Breast epithelium (tissue), 3 donors: ENCODE measurements around the gene AMPH.

Experiments
- POLR2A ChIP-seq: fragments of 450-650 bp; IDR thresholded peaks from one replicate; pipeline ENCODE4 v1.6.1; 2016; ENCODE audit warnings: antibody characterized with exemption, mild to moderate bottlenecking, moderate library complexity
- POLR2AphosphoS5 ChIP-seq, 3 donors: sonication (generic); formaldehyde crosslinking; IDR thresholded peaks; one replicate each; pipeline ENCODE4 v1.6.1; 2017; ENCODE audit warnings: antibody characterized with exemption in 3 of 3
- TF ChIP-seq, protein P1 (sequence below), 3 donors: fragments of 450-650 bp; IDR thresholded peaks; one replicate each; pipeline ENCODE4 v1.5.1; 2016 to 2017; ENCODE audit warnings: antibody characterized with exemption in 3 of 3, mild to moderate bottlenecking in 3 of 3, moderate library complexity in 3 of 3

DNA sequence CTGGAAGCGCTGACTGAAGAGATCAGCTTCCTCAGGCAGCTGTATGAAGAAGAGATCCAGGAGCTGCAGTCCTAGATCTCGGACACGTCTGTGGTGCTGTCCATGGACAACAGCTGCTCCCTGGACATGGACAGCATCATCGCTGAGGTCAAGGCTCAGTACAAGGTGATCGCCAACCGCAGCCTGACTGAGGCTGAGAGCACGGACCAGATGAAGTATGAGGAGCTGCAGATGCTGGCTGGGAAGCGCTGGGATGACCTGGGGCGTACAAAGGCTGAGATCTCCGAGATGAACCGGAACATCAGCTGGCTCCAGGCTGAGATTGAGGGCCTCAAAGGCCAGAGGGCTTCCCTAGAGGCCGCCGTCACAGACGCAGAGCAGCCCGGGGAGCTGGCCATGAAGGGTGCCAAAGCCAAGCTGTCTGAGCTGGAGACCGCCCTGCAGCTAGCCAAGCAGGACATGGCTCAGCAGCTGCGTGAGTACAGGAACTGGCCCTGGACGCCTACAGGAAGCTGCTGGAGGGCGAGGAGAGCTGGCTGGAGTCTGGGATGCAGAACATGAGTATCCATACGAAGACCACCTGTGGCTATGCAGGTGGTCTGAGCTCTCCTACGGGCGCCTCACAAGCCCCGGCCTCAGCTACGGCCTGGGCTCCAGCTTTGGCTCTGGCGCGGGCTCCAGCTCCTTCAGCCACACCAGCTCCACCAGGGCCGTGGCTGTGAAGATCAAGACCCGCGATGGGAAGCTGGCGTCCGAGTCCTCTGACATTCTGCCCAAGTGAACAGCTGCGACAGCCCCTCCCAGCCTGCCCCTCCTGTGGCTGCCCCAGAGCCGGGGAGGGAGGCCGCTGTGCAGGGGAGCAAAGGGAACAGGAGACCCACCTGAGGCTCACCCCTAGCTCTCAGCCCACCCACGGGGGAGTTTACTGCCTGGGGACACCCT, 24.9 kb upstream of the AMPH start:
- TF ChIP-seq, protein P1, sequence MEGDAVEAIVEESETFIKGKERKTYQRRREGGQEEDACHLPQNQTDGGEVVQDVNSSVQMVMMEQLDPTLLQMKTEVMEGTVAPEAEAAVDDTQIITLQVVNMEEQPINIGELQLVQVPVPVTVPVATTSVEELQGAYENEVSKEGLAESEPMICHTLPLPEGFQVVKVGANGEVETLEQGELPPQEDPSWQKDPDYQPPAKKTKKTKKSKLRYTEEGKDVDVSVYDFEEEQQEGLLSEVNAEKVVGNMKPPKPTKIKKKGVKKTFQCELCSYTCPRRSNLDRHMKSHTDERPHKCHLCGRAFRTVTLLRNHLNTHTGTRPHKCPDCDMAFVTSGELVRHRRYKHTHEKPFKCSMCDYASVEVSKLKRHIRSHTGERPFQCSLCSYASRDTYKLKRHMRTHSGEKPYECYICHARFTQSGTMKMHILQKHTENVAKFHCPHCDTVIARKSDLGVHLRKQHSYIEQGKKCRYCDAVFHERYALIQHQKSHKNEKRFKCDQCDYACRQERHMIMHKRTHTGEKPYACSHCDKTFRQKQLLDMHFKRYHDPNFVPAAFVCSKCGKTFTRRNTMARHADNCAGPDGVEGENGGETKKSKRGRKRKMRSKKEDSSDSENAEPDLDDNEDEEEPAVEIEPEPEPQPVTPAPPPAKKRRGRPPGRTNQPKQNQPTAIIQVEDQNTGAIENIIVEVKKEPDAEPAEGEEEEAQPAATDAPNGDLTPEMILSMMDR (IDR thresholded peaks at IDR 0.05): no peak
- TF ChIP-seq POLR2AphosphoS5 (IDR thresholded peaks at IDR 0.05) (no peak), POLR2A (no peak)
